HepG2 (cell line): ENCODE results near the gene PLXND1.

ENCODE experiments used
- IKZF1 ChIP-seq: fragments of 450-650 bp; IDR thresholded peaks from 2 replicates; pipeline ENCODE4 v1.7.1; 2016
- ISL2 ChIP-seq: sonication (generic); formaldehyde crosslinking; IDR thresholded peaks from 2 replicates; pipeline ENCODE4 v1.5.0; 2020; ENCODE audit warnings: missing genetic modification reagents
- REL ChIP-seq: sonication (generic); formaldehyde crosslinking; conservative IDR thresholded peaks from 2 replicates; pipeline ENCODE4 v1.8.0; 2022; ENCODE audit warnings: mild to moderate bottlenecking, missing genetic modification reagents, moderate library complexity

DNA sequence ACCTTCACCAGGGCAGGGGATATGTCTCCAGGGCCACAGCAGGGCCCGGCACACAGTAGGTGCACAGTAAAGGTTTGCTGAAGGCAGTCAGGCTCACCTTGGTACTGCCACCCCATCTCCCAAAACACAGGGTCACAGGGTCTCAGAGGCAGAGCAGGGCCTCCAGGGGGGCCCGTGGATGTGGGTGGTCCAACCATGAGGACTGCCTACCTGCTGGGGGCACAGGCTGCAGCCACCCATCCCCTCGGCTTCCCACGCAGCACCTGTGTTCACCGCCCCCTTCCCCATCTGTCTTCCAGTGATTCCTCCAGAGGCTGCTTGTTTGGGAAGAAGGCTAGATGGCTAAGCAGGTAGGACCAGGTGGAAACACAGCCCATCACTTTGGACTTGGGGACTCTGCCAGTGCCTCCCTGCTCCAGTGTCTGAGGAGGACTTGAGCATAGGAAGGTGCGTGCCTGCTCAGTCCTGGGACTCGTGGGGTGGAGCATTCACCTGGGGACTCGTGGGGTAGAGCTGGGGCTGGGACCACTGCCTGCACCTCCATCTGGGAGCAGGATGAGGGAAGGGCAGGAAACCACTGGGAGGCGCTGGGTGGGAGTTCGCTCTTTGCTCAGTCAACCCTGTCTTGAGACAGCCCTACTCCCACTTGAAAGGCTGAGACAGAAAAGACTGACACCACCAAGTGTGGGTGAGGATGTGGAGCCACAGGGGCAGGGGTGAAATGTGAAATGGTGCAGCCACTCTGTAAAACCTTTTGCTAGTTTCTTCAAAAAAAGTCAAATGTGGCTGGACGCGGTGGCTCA lies 18.8 kb upstream of the PLXND1 start:
- TF ChIP-seq ISL2 (CRISPR knock-in tag) (no peak), IKZF1 (no peak), REL (CRISPR knock-in tag) (no peak)
